ENCODE results near the gene STPG1.

The STPG1 gene

GRCh38 chr1:24337455-24337854 is 76.1 kb downstream of the STPG1 start:
- DNase-seq, result no peak

GRCh38 chr1:24336075-24336474 is 77.5 kb downstream of the STPG1 start:
- no peak for DNase-seq

GRCh38 chr1:24331961-24332673 is 81.5 kb downstream of the STPG1 start:
- DNase-seq, result no peak

- DNase-seq, result no peak
These were observed 83.6 kb downstream of the STPG1 start for GRCh38 chr1:24329797-24330543.

- no peak for DNase-seq
These were observed 84.3 kb downstream of the STPG1 start for GRCh38 chr1:24329331-24329730.

GRCh38 chr1:24327891-24328290 is 85.7 kb downstream of the STPG1 start:
- no peak for DNase-seq

GRCh38 chr1:24327486-24327885 is 86.1 kb downstream of the STPG1 start:
- DNase-seq, result no peak

GRCh38 chr1:24325587-24326449 is 87.8 kb downstream of the STPG1 start:
- DNase-seq, result no peak

- DNase-seq, result no peak
These were observed 88.7 kb downstream of the STPG1 start for GRCh38 chr1:24324903-24325302.

GRCh38 chr1:24323281-24323680 is 90.3 kb downstream of the STPG1 start:
- no peak for DNase-seq

GRCh38 chr1:24322470-24323177 is 91.0 kb downstream of the STPG1 start:
- DNase-seq, result no peak

GRCh38 chr1:24321697-24322469 is 91.7 kb downstream of the STPG1 start:
- peak; percentile 60 for DNase-seq

GRCh38 chr1:24321126-24321525 is 92.5 kb downstream of the STPG1 start:
- no peak for DNase-seq

GRCh38 chr1:24319962-24320361 is 93.6 kb downstream of the STPG1 start:
- no peak for DNase-seq

- no peak for DNase-seq
These were observed 94.2 kb downstream of the STPG1 start, which contains the start of gene GRHL3 for GRCh38 chr1:24319312-24319863. GRHL3 (plus strand) TSS chr1:24319357; CDS start chr1:24319552, 195 bp downstream.

- no peak for DNase-seq
These were observed 94.8 kb downstream of the STPG1 start for GRCh38 chr1:24318615-24319311.

GRCh38 chr1:24317956-24318614 is 95.5 kb downstream of the STPG1 start:
- no peak for DNase-seq

- no peak for DNase-seq
These were observed 96.5 kb downstream of the STPG1 start for GRCh38 chr1:24317081-24317480.

GRCh38 chr1:24316645-24317044 is 96.9 kb downstream of the STPG1 start:
- DNase-seq, result no peak

- no peak for DNase-seq
These were observed 98.2 kb downstream of the STPG1 start for GRCh38 chr1:24315391-24315790.

Data from activated gamma-delta T cell treated with Interleukin-2 at 50 U/mL for 16 hours (primary cell).